Esophagus squamous epithelium (tissue), 5 donors: ENCODE data around the gene RUNX1. TPM values are rescaled to one million over a fixed set of nuclear protein-coding genes. Genes with fewer than 3 reads are reported as not detected.

Experiments used
- DNase-seq: peaks from one replicate; lab custom pipeline; 2025; lab: John Stamatoyannopoulos, UW
- H3K27ac ChIP-seq, 4 donors: fragments of 200-600 bp; sonication (generic); one replicate each; pipeline ENCODE4 v1.5.1; 2016 to 2019; ENCODE audit warnings: mild to moderate bottlenecking in 1 of 4
- H3K27me3 ChIP-seq, 4 donors: fragments of 200-600 bp; sonication (generic); 1 replicate in 3 of 4; 2 replicates in 1 of 4; pipeline versions ENCODE4 v1.5.1 to v1.6.0; 2017 to 2021; ENCODE audit warnings: antibody characterized with exemption in 1 of 4
- H3K36me3 ChIP-seq, 3 donors: fragments of 200-600 bp; sonication (generic); one replicate each; pipeline ENCODE4 v1.5.1; 2016 to 2019
- H3K4me1 ChIP-seq, 3 donors: fragments of 200-600 bp; sonication (generic); one replicate each; pipeline ENCODE4 v1.5.1; 2017 to 2019
- H3K4me3 ChIP-seq, 4 donors: fragments of 200-600 bp; sonication (generic); 1 replicate in 3 of 4; 2 replicates in 1 of 4; pipeline ENCODE4 v1.5.1; 2016 to 2019; ENCODE audit warnings: mild to moderate bottlenecking in 2 of 4, moderate library complexity in 1 of 4
- H3K9me3 ChIP-seq, 3 donors: fragments of 200-600 bp; sonication (generic); one replicate each; pipeline ENCODE4 v1.5.1; 2016 to 2019
- POLR2A ChIP-seq, 4 donors: fragments of 450-650 bp; IDR thresholded peaks; one replicate each; pipeline ENCODE4 v1.6.1; 2017; ENCODE audit warnings: antibody characterized with exemption in 4 of 4, mild to moderate bottlenecking in 4 of 4, moderate library complexity in 3 of 4
- WGBS, 2 donors: methylation state at CpG; one replicate each; pipeline ENCODE4 v1.1.5; 2018; 5-methylcytosine and 5-hydroxymethylcytosine counted together
- intact Hi-C: fragments of 100-400 bp; cut with DNase I; formaldehyde crosslinking; loops from one replicate; pipeline ENCODE4 v1.15.0; 2022
- total RNA-seq, 4 donors: library from RNA; depleted of rRNA; stranded (reverse); fragments of >200 nt; gene quantifications; one replicate each; pipeline ENCODE4 v1.1.0, GENCODE V29; 2016
- TF ChIP-seq, protein P1 (sequence below), 6 experiments: fragments of 450-650 bp in 4 of 6; fragments of 200-600 bp in 2 of 6; sonication (generic) in 2 of 6; IDR thresholded peaks; one replicate each; pipeline ENCODE4 v1.5.1; 2016 to 2019; ENCODE audit warnings: antibody characterized with exemption in 6 of 6, mild to moderate bottlenecking in 4 of 6, moderate library complexity in 4 of 6
- donor health status: DM: yes; HTN: yes; CAD: no.

Gene RUNX1
- total RNA-seq, 4 donors from 2014 or later = 8.2 to 25.4 (median 18.3) TPM

DNA sequence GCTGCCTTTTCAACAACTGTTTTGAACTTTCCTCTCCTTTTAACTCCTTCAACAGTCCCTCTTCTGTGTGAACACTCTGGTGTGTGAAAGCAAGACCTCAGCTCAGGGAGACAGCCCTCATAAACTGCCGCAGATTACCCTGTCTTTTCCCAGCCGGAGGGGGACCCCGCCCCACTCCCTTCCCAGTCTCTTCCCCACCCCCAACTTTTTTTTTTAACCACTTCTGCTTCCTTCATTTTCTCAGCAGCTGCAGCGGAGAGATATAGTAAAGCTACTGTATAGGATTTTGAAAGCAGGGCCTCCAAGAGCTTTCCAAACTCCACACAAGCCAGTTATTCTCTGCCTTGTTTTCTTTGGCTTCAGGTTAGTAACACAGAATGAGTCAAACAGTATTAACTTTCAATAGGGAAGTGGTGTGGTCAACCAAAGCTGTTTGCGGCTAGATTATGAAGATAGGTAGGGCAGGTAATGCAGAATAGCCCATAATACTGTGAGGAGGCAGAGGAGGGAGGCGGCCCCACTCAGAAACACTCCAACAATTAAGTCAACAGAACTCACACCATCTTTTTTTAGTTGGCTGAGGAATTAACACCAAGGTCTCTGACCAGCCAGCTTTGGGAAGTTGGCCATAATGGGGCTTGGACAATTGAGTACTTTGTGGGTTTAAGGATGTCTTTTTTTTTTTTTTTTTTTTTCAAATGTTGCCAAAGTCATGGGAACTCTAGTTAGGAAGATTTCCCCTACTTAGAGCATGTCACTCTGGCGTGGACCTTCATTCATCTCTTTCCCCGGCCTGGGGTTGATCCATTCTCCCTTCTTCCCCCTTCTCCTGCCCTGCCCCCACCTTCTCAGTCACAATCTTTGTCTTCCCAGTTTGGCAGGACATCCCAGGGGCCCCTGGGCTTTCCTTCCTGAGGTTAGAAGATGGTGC, 203.3 kb downstream of the RUNX1 start:
- H3K9me3 ChIP-seq = no peaks in the 10 kb centered on the region
- DNase-seq = no peak
- TF ChIP-seq POLR2A (IDR thresholded peaks at IDR 0.05) = no peak
- TF ChIP-seq, protein P1, sequence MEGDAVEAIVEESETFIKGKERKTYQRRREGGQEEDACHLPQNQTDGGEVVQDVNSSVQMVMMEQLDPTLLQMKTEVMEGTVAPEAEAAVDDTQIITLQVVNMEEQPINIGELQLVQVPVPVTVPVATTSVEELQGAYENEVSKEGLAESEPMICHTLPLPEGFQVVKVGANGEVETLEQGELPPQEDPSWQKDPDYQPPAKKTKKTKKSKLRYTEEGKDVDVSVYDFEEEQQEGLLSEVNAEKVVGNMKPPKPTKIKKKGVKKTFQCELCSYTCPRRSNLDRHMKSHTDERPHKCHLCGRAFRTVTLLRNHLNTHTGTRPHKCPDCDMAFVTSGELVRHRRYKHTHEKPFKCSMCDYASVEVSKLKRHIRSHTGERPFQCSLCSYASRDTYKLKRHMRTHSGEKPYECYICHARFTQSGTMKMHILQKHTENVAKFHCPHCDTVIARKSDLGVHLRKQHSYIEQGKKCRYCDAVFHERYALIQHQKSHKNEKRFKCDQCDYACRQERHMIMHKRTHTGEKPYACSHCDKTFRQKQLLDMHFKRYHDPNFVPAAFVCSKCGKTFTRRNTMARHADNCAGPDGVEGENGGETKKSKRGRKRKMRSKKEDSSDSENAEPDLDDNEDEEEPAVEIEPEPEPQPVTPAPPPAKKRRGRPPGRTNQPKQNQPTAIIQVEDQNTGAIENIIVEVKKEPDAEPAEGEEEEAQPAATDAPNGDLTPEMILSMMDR (IDR thresholded peaks at IDR 0.05) = no peak
- peaks cover 26 to 52% (median 34%) of the 10 kb centered on the region in 3 donors for H3K4me1 ChIP-seq
- WGBS, 2 donors = 34 to 35% methylated on average over 7 to 8 of the region's 8 CpGs
- H3K27ac ChIP-seq = peak overlapping the region; percentile 61 to 82 (median 74)
- peaks cover 0 to 44% (median 0%) of the 10 kb centered on the region in 3 donors for H3K36me3 ChIP-seq
- no peak overlapping the region for H3K4me3 ChIP-seq
- H3K27me3 ChIP-seq = no peaks in the 10 kb centered on the region
- intact Hi-C loops = no loop called here

DNA sequence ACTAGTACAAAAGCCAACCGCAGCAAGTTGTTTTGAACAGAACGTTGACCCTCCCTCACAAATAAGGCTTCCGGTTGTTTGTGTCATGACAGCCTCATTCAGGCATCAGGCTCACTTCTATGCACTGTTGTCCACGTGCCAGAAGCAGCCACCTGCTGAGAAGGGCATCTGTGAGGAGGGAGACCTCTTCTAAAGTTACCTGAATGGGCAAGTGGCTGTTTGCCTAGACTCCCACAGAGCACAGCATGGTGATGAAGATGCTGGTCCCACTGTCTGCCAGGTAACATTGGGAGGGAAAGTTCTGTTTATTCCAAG, 204.2 kb downstream of the RUNX1 start:
- 0 to 66% methylated on average over 1 to 4 of the region's 4 CpGs for WGBS, 2 donors
- Histone ChIP-seq H3K4me1 (peaks cover 26 to 52% (median 34%) of the 10 kb centered on the region in 3 donors), H3K4me3 (no peak overlapping the region), H3K27ac (peak overlapping the region; percentile 61 to 82 (median 74)), H3K36me3 (peaks cover 0 to 46% (median 0%) of the 10 kb centered on the region in 3 donors), H3K9me3 (no peaks in the 10 kb centered on the region), H3K27me3 (no peaks in the 10 kb centered on the region)
- intact Hi-C loops = no loop called here
- no peak for DNase-seq
- no peak for TF ChIP-seq POLR2A (IDR thresholded peaks at IDR 0.05)
- TF ChIP-seq, protein P1 (IDR thresholded peaks at IDR 0.05) = no peak

DNA sequence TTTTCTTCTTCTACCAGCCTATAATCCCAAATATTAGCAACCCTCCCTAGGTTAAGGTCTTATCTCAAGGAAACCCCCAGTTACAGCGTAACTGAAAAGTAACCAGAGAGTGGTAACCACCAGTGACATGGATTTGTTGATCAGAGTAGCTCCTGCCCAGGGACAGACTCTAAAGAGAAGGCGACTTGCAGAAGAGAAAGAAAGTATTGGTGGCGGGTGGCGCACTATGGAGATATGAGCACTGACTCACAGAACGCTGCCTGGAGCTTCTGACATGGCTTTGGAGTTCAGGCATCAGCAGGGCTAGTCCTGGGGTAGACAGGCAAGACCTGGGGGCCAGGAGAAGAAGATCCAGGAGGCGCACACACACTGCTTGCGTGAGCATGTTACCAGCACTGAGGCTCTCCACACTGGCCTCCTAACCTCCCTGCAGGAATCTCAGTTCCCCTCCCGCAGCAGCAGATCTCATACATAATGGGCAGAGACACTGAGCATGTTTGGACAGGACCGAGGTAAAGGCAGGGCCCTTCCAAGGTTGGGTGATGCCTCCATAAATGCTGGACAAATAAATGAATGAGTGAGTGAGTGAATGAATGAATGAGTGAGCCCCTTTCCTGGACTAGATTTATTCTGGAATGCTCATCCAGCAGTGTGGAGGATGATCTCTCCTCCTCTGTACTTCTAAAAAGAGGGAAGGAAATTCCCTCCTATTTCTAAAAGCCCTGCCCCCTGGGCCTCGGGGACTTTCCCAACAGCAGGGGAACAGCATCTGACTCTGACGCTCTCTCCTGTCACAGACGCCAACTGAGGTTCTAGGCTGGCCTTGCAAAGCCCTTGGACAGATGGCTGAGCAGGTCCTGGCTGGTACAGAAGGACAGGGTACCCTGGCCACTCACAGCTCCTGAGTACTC, 204.8 kb downstream of the RUNX1 start:
- 46 to 52% methylated on average over 8 to 10 of the region's 12 CpGs for WGBS, 2 donors
- H3K4me3 ChIP-seq = no peak overlapping the region
- peak overlapping the region; percentile 61 to 82 (median 74) for H3K27ac ChIP-seq
- H3K4me1 ChIP-seq = peaks cover 26 to 52% (median 34%) of the 10 kb centered on the region in 3 donors
- no peak for DNase-seq
- no peaks in the 10 kb centered on the region for H3K9me3 ChIP-seq
- peak in 1 of 4 donors; percentile 39 for TF ChIP-seq POLR2A (IDR thresholded peaks at IDR 0.05)
- TF ChIP-seq, protein P1 (IDR thresholded peaks at IDR 0.05) = no peak
- H3K27me3 ChIP-seq = no peaks in the 10 kb centered on the region
- H3K36me3 ChIP-seq = peaks cover 0 to 47% (median 0%) of the 10 kb centered on the region in 3 donors
- intact Hi-C loops = no loop called here

DNA sequence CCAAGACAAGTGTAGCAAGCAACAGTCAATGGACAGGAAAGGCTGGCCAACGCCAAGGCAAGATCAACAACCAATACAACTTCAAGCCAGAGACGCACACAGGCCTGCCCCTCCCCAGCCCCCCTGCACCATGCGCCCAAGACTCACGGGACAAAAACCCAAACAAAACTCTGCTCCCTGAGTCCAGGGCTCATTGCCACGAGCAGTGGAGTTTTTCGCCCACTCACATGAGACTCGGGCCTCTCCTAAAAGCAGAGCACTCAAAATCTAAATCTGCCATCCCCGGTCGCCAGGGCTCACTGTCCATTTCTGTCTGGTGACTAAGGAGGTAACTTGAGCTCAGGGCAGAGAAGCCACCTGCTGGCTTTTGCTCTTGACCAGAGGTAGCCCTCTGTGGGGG, 205.5 kb downstream of the RUNX1 start:
- intact Hi-C loops = no loop called here
- Histone ChIP-seq H3K4me1 (peaks cover 26 to 52% (median 34%) of the 10 kb centered on the region in 3 donors), H3K4me3 (no peak overlapping the region), H3K36me3 (peaks cover 0 to 53% (median 0%) of the 10 kb centered on the region in 3 donors), H3K9me3 (no peaks in the 10 kb centered on the region), H3K27ac (peak overlapping the region; percentile 61 to 82 (median 74)), H3K27me3 (no peaks in the 10 kb centered on the region)
- WGBS, 2 donors = 60 to 88% methylated on average over 5 to 9 of the region's 9 CpGs
- DNase-seq = no peak
- TF ChIP-seq, protein P1 (IDR thresholded peaks at IDR 0.05) = no peak
- TF ChIP-seq POLR2A (IDR thresholded peaks at IDR 0.05) = no peak
